Tibial artery (tissue), 4 donors: Measurements from ENCODE around the gene FNDC3B.
"Not testable (repeated sequence)": the region's sequence is repeated elsewhere in the genome, so short reads cannot be mapped to it uniquely, and the experiment has no call there.

Experiments
- DNase-seq, 2 donors: peaks; one replicate each; pipeline ENCODE4 v3.0.0-alpha.2; 2019
- H3K27ac ChIP-seq, 2 donors: fragments of 200-600 bp; sonication (generic) in 1 of 2; 1 replicate in 1 of 2; 2 replicates in 1 of 2; pipeline ENCODE4 v1.5.1; 2018 to 2019; ENCODE audit warnings: mild to moderate bottlenecking in 1 of 2
- H3K27me3 ChIP-seq, 2 donors: fragments of 200-600 bp; sonication (generic) in 1 of 2; one replicate each; pipeline versions ENCODE4 v1.5.1 to v1.6.0; 2016 to 2019
- H3K36me3 ChIP-seq, 3 donors: fragments of 200-600 bp; sonication (generic) in 2 of 3; one replicate each; pipeline ENCODE4 v1.5.1; 2016 to 2019; ENCODE audit warnings: mild to moderate bottlenecking in 2 of 3
- H3K4me1 ChIP-seq, 4 donors: fragments of 200-600 bp; sonication (generic) in 2 of 4; 1 replicate in 3 of 4; 2 replicates in 1 of 4; pipeline ENCODE4 v1.5.1; 2016 to 2019
- H3K4me3 ChIP-seq, 2 donors: fragments of 200-600 bp; sonication (generic) in 1 of 2; 1 replicate in 1 of 2; 2 replicates in 1 of 2; pipeline ENCODE4 v1.5.1; 2018 to 2019; ENCODE audit warnings: mild to moderate bottlenecking in 2 of 2
- H3K9me3 ChIP-seq, 3 donors: fragments of 200-600 bp; sonication (generic) in 1 of 3; one replicate each; pipeline ENCODE4 v1.5.1; 2016 to 2019
- CTCF ChIP-seq, 2 experiments: fragments of 200-600 bp in 1 of 2; fragments of 450-650 bp in 1 of 2; IDR thresholded peaks; one replicate each; pipeline ENCODE4 v1.5.1; 2017 to 2019; ENCODE audit warnings: antibody characterized with exemption in 2 of 2, mild to moderate bottlenecking in 1 of 2, moderate library complexity in 1 of 2
- intact Hi-C: fragments of 100-400 bp; cut with DNase I; formaldehyde crosslinking; loops from one replicate; pipeline ENCODE4 v1.15.0; 2023; ENCODE audit warnings: low total_unique reads

Gene FNDC3B

GRCh38 chr3:172087198-172087597, 47.8 kb downstream of the FNDC3B start:
- Histone ChIP-seq H3K36me3 (no peaks in the 10 kb centered on the region), H3K27me3 (no peaks in the 10 kb centered on the region), H3K4me1 (peaks cover 0 to 91% (median 17%) of the 10 kb centered on the region in 4 donors), H3K4me3 (no peak overlapping the region), H3K27ac (no peak overlapping the region), H3K9me3 (no peaks in the 10 kb centered on the region)
- intact Hi-C loops: no loop called here
- TF ChIP-seq CTCF (IDR thresholded peaks at IDR 0.05): no peak
- DNase-seq: no peak

GRCh38 chr3:172087602-172088580, 48.5 kb downstream of the FNDC3B start:
- Histone ChIP-seq H3K4me1 (peaks cover 0 to 88% (median 11%) of the 10 kb centered on the region in 4 donors), H3K9me3 (no peaks in the 10 kb centered on the region), H3K4me3 (no peak overlapping the region), H3K36me3 (no peaks in the 10 kb centered on the region), H3K27ac (no peak overlapping the region), H3K27me3 (no peaks in the 10 kb centered on the region)
- intact Hi-C loops: no loop called here
- DNase-seq: no peak
- TF ChIP-seq CTCF (IDR thresholded peaks at IDR 0.05): no peak

- no peak for TF ChIP-seq CTCF (IDR thresholded peaks at IDR 0.05)
- intact Hi-C loops: no loop called here
- Histone ChIP-seq H3K9me3 (no peaks in the 10 kb centered on the region), H3K27me3 (no peaks in the 10 kb centered on the region), H3K36me3 (no peaks in the 10 kb centered on the region), H3K4me1 (peaks cover 0 to 77% (median 9%) of the 10 kb centered on the region in 4 donors), H3K4me3 (no peak overlapping the region), H3K27ac (no peak overlapping the region)
- no peak for DNase-seq
Observed at GRCh38 chr3:172089250-172089649, 49.9 kb downstream of the FNDC3B start.

- no peak for DNase-seq
- Histone ChIP-seq H3K4me3 (no peak overlapping the region), H3K27me3 (no peaks in the 10 kb centered on the region), H3K27ac (no peak overlapping the region), H3K9me3 (no peaks in the 10 kb centered on the region), H3K4me1 (peaks cover 0 to 72% (median 9%) of the 10 kb centered on the region in 4 donors), H3K36me3 (no peaks in the 10 kb centered on the region)
- intact Hi-C loops: no loop called here
- TF ChIP-seq CTCF (IDR thresholded peaks at IDR 0.05): no peak
Observed at GRCh38 chr3:172090035-172090434, 50.7 kb downstream of the FNDC3B start.

GRCh38 chr3:172092658-172093057, 53.3 kb downstream of the FNDC3B start:
- TF ChIP-seq CTCF (IDR thresholded peaks at IDR 0.05): no peak
- no peaks in the 10 kb centered on the region for H3K36me3 ChIP-seq
- peak overlapping the region in 1 of 2 donors; percentile 19 for H3K27ac ChIP-seq
- no peak overlapping the region for H3K4me3 ChIP-seq
- DNase-seq: no peak
- peaks cover 0 to 72% (median 16%) of the 10 kb centered on the region in 4 donors for H3K4me1 ChIP-seq
- H3K27me3 ChIP-seq: no peaks in the 10 kb centered on the region
- intact Hi-C loops: no loop called here
- H3K9me3 ChIP-seq: no peaks in the 10 kb centered on the region

GRCh38 chr3:172093581-172094443, 54.4 kb downstream of the FNDC3B start:
- DNase-seq, intact Hi-C loops, H3K27ac ChIP-seq, H3K27me3 ChIP-seq, H3K9me3 ChIP-seq, H3K4me3 ChIP-seq, H3K36me3 ChIP-seq: not testable (repeated sequence)
- H3K4me1 ChIP-seq: peaks cover 0 to 74% (median 23%) of the 10 kb centered on the region in 4 donors
